ENCODE data around the gene BICC1.

- TF ChIP-seq GATA2 (IDR thresholded peaks at IDR 0.05; ENCODE audit: low read depth, low read length) (no peak), GATA3 (IDR thresholded peaks at IDR 0.05; ENCODE audit: low read depth, low read length) (no peak)
Observed at GRCh38 chr10:58721601-58722281, 209.1 kb downstream of the BICC1 start.
